MCF 10A (cell line): ENCODE measurements around the gene EME1. TPM values are rescaled to one million over a fixed set of nuclear protein-coding genes. Genes with fewer than 3 reads are reported as not detected.

ENCODE experiments used
- BruUV-seq: library from RNA; stranded (reverse); fragments of 400-500 nt; replicated peaks from 2 replicates; lab custom pipeline; 2021; lab: Mats Ljungman, UMichigan
- CTCF ChIA-PET: fragments of 300-600 bp; sonication (Branson Sonifier 250); formaldehyde crosslinking; extraction: SDS; loops from one replicate; lab custom pipeline; 2021; ENCODE audit warnings: antibody characterized with exemption, inconsistent platforms; lab: Yijun Ruan, JAX
- POLR2A ChIA-PET: fragments of 300-600, 350-650 bp; sonication (Branson Sonifier 250); formaldehyde crosslinking; extraction: SDS; loops from one replicate; lab custom pipeline; 2020; ENCODE audit warnings: antibody characterized with exemption, inconsistent platforms; lab: Yijun Ruan, JAX
- DNase-seq: peaks from one replicate; pipeline ENCODE4 v3.0.0-alpha.2; 2018; ENCODE audit not compliant: unreplicated experiment
- H3K27ac Mint-ChIP-seq: one replicate; pipeline ENCODE4 v1.8.0; 2022; ENCODE audit warnings: mild to moderate bottlenecking, low read depth, mixed read lengths; ENCODE audit not compliant: unreplicated experiment
- H3K27me3 Mint-ChIP-seq: one replicate; pipeline ENCODE4 v1.8.0; 2022; ENCODE audit warnings: mixed read lengths; ENCODE audit not compliant: insufficient read depth, unreplicated experiment
- H3K36me3 Mint-ChIP-seq: one replicate; pipeline ENCODE4 v1.8.0; 2022; ENCODE audit warnings: mild to moderate bottlenecking, moderate library complexity, mixed read lengths; ENCODE audit not compliant: insufficient read depth, unreplicated experiment
- H3K4me1 Mint-ChIP-seq: one replicate; pipeline ENCODE4 v1.8.0; 2022; ENCODE audit warnings: mixed read lengths; ENCODE audit not compliant: insufficient read depth, unreplicated experiment
- H3K4me3 Mint-ChIP-seq: one replicate; pipeline ENCODE4 v1.8.0; 2022; ENCODE audit warnings: mild to moderate bottlenecking, moderate library complexity, mixed read lengths; ENCODE audit not compliant: unreplicated experiment
- H3K9me3 Mint-ChIP-seq: one replicate; pipeline ENCODE4 v1.8.0; 2022; ENCODE audit warnings: mixed read lengths; ENCODE audit not compliant: unreplicated experiment
- intact Hi-C: fragments of 100-400 bp; cut with micrococcal nuclease; formaldehyde crosslinking; loops from 2 replicates; pipeline ENCODE4 v1.14.1; 2022
- total RNA-seq: library from RNA; stranded (reverse); gene quantifications from 2 replicates; pipeline ENCODE4 v1.2.3, GENCODE V29; 2022
- TF ChIP-seq, protein P1 (sequence below): fragments of 200-600 bp; IDR thresholded peaks from one replicate; pipeline ENCODE4 v1.8.0; 2022; ENCODE audit warnings: antibody characterized with exemption, mild to moderate bottlenecking; ENCODE audit not compliant: unreplicated experiment

EME1 gene
- total RNA-seq, 1 experiment from 2014 or later, result 6.0 TPM

GRCh38 chr17:50371526-50371925, 1.5 kb upstream of the EME1 start:
- H3K4me1 Mint-ChIP-seq, result peaks cover 12% of the 10 kb centered on the region
- no peak for DNase-seq
- intact Hi-C loops, result no loop called here
- no TSS peak for BruUV-seq
- no peaks in the 10 kb centered on the region for H3K27me3 Mint-ChIP-seq
- CTCF ChIA-PET, result interaction anchor here (0.8 to 4.0 kb wide), 5 partner anchors 10 to 171 kb away, joined by 3 to 27 read pairs (median 4); partner anchors contain the start of gene LRRC59
- H3K36me3 Mint-ChIP-seq, result peaks cover 44% of the 10 kb centered on the region
- TF ChIP-seq, protein P1, sequence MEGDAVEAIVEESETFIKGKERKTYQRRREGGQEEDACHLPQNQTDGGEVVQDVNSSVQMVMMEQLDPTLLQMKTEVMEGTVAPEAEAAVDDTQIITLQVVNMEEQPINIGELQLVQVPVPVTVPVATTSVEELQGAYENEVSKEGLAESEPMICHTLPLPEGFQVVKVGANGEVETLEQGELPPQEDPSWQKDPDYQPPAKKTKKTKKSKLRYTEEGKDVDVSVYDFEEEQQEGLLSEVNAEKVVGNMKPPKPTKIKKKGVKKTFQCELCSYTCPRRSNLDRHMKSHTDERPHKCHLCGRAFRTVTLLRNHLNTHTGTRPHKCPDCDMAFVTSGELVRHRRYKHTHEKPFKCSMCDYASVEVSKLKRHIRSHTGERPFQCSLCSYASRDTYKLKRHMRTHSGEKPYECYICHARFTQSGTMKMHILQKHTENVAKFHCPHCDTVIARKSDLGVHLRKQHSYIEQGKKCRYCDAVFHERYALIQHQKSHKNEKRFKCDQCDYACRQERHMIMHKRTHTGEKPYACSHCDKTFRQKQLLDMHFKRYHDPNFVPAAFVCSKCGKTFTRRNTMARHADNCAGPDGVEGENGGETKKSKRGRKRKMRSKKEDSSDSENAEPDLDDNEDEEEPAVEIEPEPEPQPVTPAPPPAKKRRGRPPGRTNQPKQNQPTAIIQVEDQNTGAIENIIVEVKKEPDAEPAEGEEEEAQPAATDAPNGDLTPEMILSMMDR, result no peak
- peak overlapping the region; percentile 97 for H3K27ac Mint-ChIP-seq
- H3K4me3 Mint-ChIP-seq, result peak overlapping the region; percentile 91
- POLR2A ChIA-PET, result interaction anchor here (0.6 to 5.9 kb wide), 15 partner anchors 9 to 349 kb away, joined by 3 to 54 read pairs (median 4); partner anchors contain the start of genes LRRC59 and XYLT2
- H3K9me3 Mint-ChIP-seq, result no peaks in the 10 kb centered on the region

DNA sequence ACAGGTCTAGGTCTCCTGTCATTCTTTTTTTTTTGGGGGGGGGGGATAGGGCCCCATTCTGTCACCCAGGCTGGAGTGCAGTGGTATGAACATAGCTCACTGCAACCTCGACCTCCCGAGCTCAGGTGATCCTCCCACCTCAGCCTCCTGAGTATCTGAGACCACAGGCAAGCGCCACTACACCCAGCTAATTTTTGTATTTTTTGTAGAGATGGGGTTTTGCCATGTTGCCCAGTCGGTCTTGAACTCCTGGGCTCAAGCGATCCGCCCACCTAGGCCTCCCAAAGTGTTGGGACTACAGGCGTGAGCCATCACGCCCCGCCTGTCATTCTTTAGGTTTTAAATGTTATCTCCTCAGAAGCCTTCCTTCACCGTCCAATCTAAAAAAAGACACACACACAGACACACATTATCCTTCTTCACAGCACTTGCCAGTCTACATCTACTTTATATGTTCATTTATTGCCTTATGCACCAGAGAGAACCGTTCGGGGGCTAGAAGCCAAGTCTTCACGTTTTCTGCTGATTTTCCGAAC, 739 bp upstream of the EME1 start:
- intact Hi-C loops, result no loop called here
- Mint-ChIP-seq H3K27me3 (no peaks in the 10 kb centered on the region), H3K4me1 (peaks cover 12% of the 10 kb centered on the region), H3K36me3 (peaks cover 38% of the 10 kb centered on the region), H3K27ac (peak overlapping the region; percentile 97), H3K4me3 (peak overlapping the region; percentile 91), H3K9me3 (no peaks in the 10 kb centered on the region)
- CTCF ChIA-PET, result interaction anchor here (0.8 to 4.0 kb wide), 5 partner anchors 10 to 172 kb away, joined by 3 to 27 read pairs (median 17); partner anchors contain the start of gene LRRC59
- TF ChIP-seq, protein P1, result no peak
- POLR2A ChIA-PET, result interaction anchor here (0.7 to 5.9 kb wide), 15 partner anchors 10 to 748 kb away, joined by 3 to 54 read pairs (median 5); partner anchors contain the start of genes LRRC59, SPAG9 and XYLT2
- BruUV-seq, result TSS peak; percentile 70
- DNase-seq, result no peak

DNA sequence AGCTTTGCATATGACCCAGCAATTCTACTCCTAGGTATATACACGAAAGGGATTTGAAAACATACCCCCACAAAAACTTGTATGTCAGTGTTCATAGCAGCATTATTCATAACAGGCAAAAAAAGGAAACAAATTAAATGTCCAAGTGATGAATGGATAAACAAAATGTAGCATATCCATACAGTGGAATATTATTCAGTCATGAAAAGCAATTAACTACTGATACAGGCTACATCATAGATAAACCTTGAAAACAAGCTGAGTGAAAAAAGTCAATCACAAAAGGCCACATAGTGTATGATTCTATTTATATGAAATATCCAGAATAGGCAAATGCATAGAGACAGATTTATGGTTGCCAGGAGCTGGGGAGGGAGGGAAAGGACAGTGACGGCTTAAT, 676 bp downstream of the EME1 start:
- Mint-ChIP-seq H3K4me1 (peaks cover 12% of the 10 kb centered on the region), H3K4me3 (peak overlapping the region; percentile 91), H3K36me3 (peaks cover 26% of the 10 kb centered on the region), H3K9me3 (no peaks in the 10 kb centered on the region), H3K27ac (peak overlapping the region; percentile 97), H3K27me3 (no peaks in the 10 kb centered on the region)
- DNase-seq, result no peak
- intact Hi-C loops, result no loop called here
- ChIA-PET CTCF (interaction anchor here (0.7 to 2.2 kb wide), 5 partner anchors 9 to 106 kb away, joined by 3 to 17 read pairs (median 4); partner anchors contain the start of gene LRRC59), POLR2A (interaction anchor here (1.4 to 5.9 kb wide), 6 partner anchors 8 to 106 kb away, joined by 4 to 54 read pairs (median 7); partner anchors contain the start of gene LRRC59)
- TF ChIP-seq, protein P1, result no peak
- no TSS peak for BruUV-seq

DNA sequence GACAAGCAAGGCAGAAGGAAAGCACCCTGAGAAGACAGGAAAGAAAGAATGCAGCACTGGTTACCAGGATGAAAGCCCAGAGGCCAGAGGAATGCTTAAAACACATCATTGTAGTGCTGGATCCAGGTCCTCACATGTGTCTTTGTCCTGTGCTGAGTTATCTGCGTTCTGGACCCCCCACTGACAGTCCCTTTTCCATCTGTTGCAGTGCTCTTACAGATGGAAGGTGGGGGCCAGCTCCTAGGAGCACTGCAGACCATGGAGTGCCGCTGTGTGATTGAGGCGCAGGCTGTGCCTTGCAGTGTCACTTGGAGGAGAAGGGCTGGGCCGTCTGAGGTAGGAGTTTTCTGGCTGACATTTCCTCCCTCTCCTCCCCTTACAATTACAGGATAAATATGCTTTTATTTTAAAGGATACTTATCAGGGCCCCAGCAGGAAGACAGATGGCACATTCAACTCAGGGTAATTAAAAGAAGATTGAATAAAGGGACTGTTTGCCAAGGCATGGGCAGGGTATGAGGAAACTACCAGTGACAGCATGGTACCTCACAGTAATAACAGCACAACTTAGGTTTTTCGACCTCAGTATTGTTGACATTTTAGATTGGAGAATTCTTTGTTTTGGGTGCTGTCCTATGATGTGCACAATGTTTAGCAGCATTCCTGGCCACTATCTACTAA, 3.0 kb downstream of the EME1 start:
- TF ChIP-seq, protein P1, result no peak
- no peak for DNase-seq
- ChIA-PET POLR2A (interaction anchor here (2.1 to 5.9 kb wide), 2 partner anchors 20 to 21 kb away, joined by 10 to 54 read pairs; partner anchors contain the start of gene LRRC59), CTCF (interaction anchor here (0.8 to 1.2 kb wide), 3 partner anchors 10 to 16 kb away, joined by 3 to 4 read pairs (median 3); no protein-coding TSS in a partner anchor)
- H3K27ac Mint-ChIP-seq, result no peak overlapping the region
- no peaks in the 10 kb centered on the region for H3K27me3 Mint-ChIP-seq
- intact Hi-C loops, result no loop called here
- no TSS peak for BruUV-seq
- no peaks in the 10 kb centered on the region for H3K9me3 Mint-ChIP-seq
- H3K4me3 Mint-ChIP-seq, result no peak overlapping the region
- peaks cover 19% of the 10 kb centered on the region for H3K36me3 Mint-ChIP-seq
- peaks cover 12% of the 10 kb centered on the region for H3K4me1 Mint-ChIP-seq
